A673 (cell line): ENCODE measurements around the gene TTLL5. TPM values are rescaled to one million over a fixed set of nuclear protein-coding genes. Genes with fewer than 3 reads are reported as not detected.

ENCODE experiments used
- BruUV-seq: library from RNA; stranded (reverse); fragments of 400-500 nt; replicated peaks from 2 replicates; lab custom pipeline; 2021; lab: Mats Ljungman, UMichigan
- CTCF ChIA-PET: fragments of 300-600 bp; sonication (Branson Sonifier 250); formaldehyde crosslinking; loops from one replicate; lab custom pipeline; 2022; ENCODE audit warnings: antibody characterized with exemption; lab: Charles Lee
- POLR2A ChIA-PET: fragments of 300-600 bp; sonication (Branson Sonifier 250); formaldehyde crosslinking; loops from one replicate; lab custom pipeline; 2022; ENCODE audit warnings: antibody characterized with exemption; ENCODE audit not compliant: low non-redundant PET; lab: Charles Lee
- DNase-seq: peaks from one replicate; pipeline ENCODE4 v3.0.0-alpha.2; 2015; ENCODE audit warnings: low spot score
- H3K27ac ChIP-seq: fragments of 200-600 bp; sonication (generic); 2 replicates; pipeline ENCODE4 v1.5.1; 2016; ENCODE audit warnings: mixed run types, low read depth, mild to moderate bottlenecking, mixed read lengths, antibody characterized with exemption, low read length; ENCODE audit not compliant: poor library complexity, severe bottlenecking
- H3K27me3 ChIP-seq: fragments of 200-600 bp; sonication (generic); replicated peaks from 2 replicates; pipeline ENCODE4 v1.6.1; 2017; ENCODE audit warnings: mixed run types, low read depth, mild to moderate bottlenecking, mixed read lengths, antibody characterized with exemption, low read length; ENCODE audit not compliant: insufficient read depth, poor library complexity
- H3K36me3 ChIP-seq: fragments of 200-600 bp; sonication (generic); 2 replicates; pipeline ENCODE4 v1.6.1; 2016; ENCODE audit warnings: mixed run types, mild to moderate bottlenecking, mixed read lengths, antibody characterized with exemption, low read length; ENCODE audit not compliant: insufficient read depth, poor library complexity, severe bottlenecking
- H3K4me1 ChIP-seq: fragments of 200-600 bp; sonication (generic); 2 replicates; pipeline ENCODE4 v1.6.1; 2017; ENCODE audit warnings: mixed run types, mild to moderate bottlenecking, mixed read lengths, antibody characterized with exemption, low read length; ENCODE audit not compliant: insufficient read depth, poor library complexity, severe bottlenecking
- H3K4me3 ChIP-seq: fragments of 200-600 bp; sonication (generic); 2 replicates; pipeline ENCODE4 v1.5.1; 2016; ENCODE audit warnings: low read depth, mixed run types, mild to moderate bottlenecking, mixed read lengths, low read length; ENCODE audit not compliant: poor library complexity, severe bottlenecking
- H3K9me3 ChIP-seq: fragments of 200-600 bp; sonication (generic); 2 replicates; pipeline ENCODE4 v1.6.1; 2016; ENCODE audit warnings: mixed run types, low read depth, mild to moderate bottlenecking, mixed read lengths, antibody characterized with exemption, low read length; ENCODE audit not compliant: poor library complexity, severe bottlenecking
- CTCF ChIP-seq: fragments of 300-800, 200-600 bp; sonication (generic); conservative IDR thresholded peaks from 2 replicates; pipeline ENCODE4 v1.5.1; 2017; ENCODE audit warnings: low read depth, mild to moderate bottlenecking, antibody characterized with exemption, low read length, moderate library complexity, mixed read lengths
- EZH2 ChIP-seq: fragments of 200-600 bp; sonication (generic); IDR thresholded peaks from 2 replicates; pipeline ENCODE4 v1.6.1; 2017; ENCODE audit warnings: borderline replicate concordance, low read depth, mild to moderate bottlenecking, mixed read lengths, antibody characterized with exemption, low read length; ENCODE audit not compliant: poor library complexity, severe bottlenecking
- intact Hi-C: fragments of 100-400 bp; cut with micrococcal nuclease; formaldehyde crosslinking; loops from one replicate; pipeline ENCODE4 v1.10.0; 2022; ENCODE audit not compliant: unreplicated experiment
- total RNA-seq: library from RNA; stranded (reverse); gene quantifications from 2 replicates; pipeline ENCODE4 v1.2.3, GENCODE V29; 2021

The TTLL5 gene
- total RNA-seq, 1 experiment from 2014 or later, result 56.7 TPM

GRCh38 chr14:75626863-75627262 lies 34.2 kb upstream of the TTLL5 start:
- ChIA-PET CTCF (no interaction called here), POLR2A (no interaction called here)
- intact Hi-C loops, result no loop called here
- H3K36me3 ChIP-seq, result no peaks in the 10 kb centered on the region
- no peak for DNase-seq
- no peak for TF ChIP-seq CTCF
- no peak for TF ChIP-seq EZH2
- H3K9me3 ChIP-seq, result no peaks in the 10 kb centered on the region
- no peak overlapping the region for H3K4me3 ChIP-seq
- no TSS peak for BruUV-seq
- no peaks in the 10 kb centered on the region for H3K4me1 ChIP-seq
- H3K27me3 ChIP-seq, result no peaks in the 10 kb centered on the region
- no peak overlapping the region for H3K27ac ChIP-seq

GRCh38 chr14:75627406-75627805 lies 33.6 kb upstream of the TTLL5 start:
- BruUV-seq, result no TSS peak
- Histone ChIP-seq H3K9me3 (no peaks in the 10 kb centered on the region), H3K4me1 (no peaks in the 10 kb centered on the region), H3K4me3 (no peak overlapping the region), H3K36me3 (no peaks in the 10 kb centered on the region), H3K27ac (no peak overlapping the region), H3K27me3 (no peaks in the 10 kb centered on the region)
- no peak for DNase-seq
- TF ChIP-seq EZH2 (no peak), CTCF (no peak)
- CTCF ChIA-PET, result no interaction called here
- intact Hi-C loops, result no loop called here
- POLR2A ChIA-PET, result no interaction called here

GRCh38 chr14:75628816-75629215 lies 32.2 kb upstream of the TTLL5 start:
- POLR2A ChIA-PET, result no interaction called here
- no TSS peak for BruUV-seq
- no peak for DNase-seq
- CTCF ChIA-PET, result no interaction called here
- Histone ChIP-seq H3K27ac (no peak overlapping the region), H3K9me3 (no peaks in the 10 kb centered on the region), H3K36me3 (no peaks in the 10 kb centered on the region), H3K27me3 (no peaks in the 10 kb centered on the region), H3K4me3 (no peak overlapping the region), H3K4me1 (no peaks in the 10 kb centered on the region)
- TF ChIP-seq CTCF, result no peak
- no peak for TF ChIP-seq EZH2
- intact Hi-C loops, result no loop called here
